Neural cell (in vitro differentiated cells): ENCODE results near the gene MAPK8IP3.
"Not testable (repeated sequence)": the region's sequence is repeated elsewhere in the genome, so short reads cannot be mapped to it uniquely, and the experiment has no call there.

Source experiments
- EZH2 ChIP-seq: fragments of 200-600, 300-800 bp; shearing (Covaris generic), sonication (generic); IDR thresholded peaks from 2 replicates; pipeline ENCODE4 v1.6.1; 2014; ENCODE audit warnings: antibody characterized with exemption, low read length, borderline replicate concordance, mild to moderate bottlenecking; ENCODE audit not compliant: insufficient read depth, poor library complexity, severe bottlenecking
- TF ChIP-seq, protein P1 (sequence below): fragments of 450-650 bp; IDR thresholded peaks from 2 replicates; pipeline ENCODE4 v1.5.1; 2014; ENCODE audit warnings: antibody characterized with exemption, mild to moderate bottlenecking, moderate library complexity; ENCODE audit not compliant: poor library complexity, severe bottlenecking

DNA sequence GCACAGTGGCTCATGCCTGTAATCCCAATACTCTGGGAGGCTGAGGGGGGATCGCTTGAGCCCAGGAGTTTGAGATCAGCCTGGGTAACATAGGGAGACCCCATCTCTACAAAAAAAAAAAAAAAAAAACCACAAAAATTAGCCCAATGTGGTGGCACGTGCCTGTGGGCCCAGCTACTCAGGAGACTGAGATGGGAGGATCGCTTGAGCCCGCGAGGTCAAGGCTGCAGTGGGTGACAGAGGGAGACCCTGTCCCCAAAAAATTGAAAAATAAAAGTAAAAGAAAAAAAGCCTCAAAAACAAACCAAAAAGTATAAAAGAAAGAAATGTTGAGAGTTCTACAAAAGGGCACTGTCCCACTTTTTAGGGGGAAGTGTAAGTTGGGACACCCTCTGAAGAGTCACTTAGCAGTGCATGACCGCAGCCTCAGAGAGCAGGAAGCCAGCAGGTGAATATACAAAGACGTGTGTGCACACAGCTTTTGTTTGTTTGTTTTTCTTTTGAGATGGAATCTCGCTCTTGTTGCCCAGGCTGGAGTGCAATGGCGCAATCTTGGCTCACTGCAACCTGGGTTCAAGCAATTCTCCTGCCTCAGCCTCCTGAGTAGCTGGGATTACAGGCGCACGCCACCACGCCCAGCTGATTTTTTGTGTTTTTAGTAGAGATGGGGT, 13.7 kb downstream of the MAPK8IP3 start:
- TF ChIP-seq, protein P1, sequence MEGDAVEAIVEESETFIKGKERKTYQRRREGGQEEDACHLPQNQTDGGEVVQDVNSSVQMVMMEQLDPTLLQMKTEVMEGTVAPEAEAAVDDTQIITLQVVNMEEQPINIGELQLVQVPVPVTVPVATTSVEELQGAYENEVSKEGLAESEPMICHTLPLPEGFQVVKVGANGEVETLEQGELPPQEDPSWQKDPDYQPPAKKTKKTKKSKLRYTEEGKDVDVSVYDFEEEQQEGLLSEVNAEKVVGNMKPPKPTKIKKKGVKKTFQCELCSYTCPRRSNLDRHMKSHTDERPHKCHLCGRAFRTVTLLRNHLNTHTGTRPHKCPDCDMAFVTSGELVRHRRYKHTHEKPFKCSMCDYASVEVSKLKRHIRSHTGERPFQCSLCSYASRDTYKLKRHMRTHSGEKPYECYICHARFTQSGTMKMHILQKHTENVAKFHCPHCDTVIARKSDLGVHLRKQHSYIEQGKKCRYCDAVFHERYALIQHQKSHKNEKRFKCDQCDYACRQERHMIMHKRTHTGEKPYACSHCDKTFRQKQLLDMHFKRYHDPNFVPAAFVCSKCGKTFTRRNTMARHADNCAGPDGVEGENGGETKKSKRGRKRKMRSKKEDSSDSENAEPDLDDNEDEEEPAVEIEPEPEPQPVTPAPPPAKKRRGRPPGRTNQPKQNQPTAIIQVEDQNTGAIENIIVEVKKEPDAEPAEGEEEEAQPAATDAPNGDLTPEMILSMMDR, result not testable (repeated sequence)
- TF ChIP-seq EZH2, result not testable (repeated sequence)
